Gastroesophageal sphincter (tissue), 3 donors: Measurements from ENCODE around the gene GRID2.

Experiments
- CTCF ChIP-seq, 4 experiments: fragments of 200-600 bp in 2 of 4; fragments of 450-650 bp in 2 of 4; sonication (generic) in 1 of 4; IDR thresholded peaks; one replicate each; pipeline ENCODE4 v1.5.1; 2017 to 2019; ENCODE audit warnings: antibody characterized with exemption in 4 of 4, mild to moderate bottlenecking in 2 of 4, moderate library complexity in 2 of 4
- POLR2A ChIP-seq, 2 donors: fragments of 450-650 bp; IDR thresholded peaks; one replicate each; pipeline ENCODE4 v1.6.1; 2017; ENCODE audit warnings: antibody characterized with exemption in 2 of 2, mild to moderate bottlenecking in 2 of 2, moderate library complexity in 1 of 2

DNA sequence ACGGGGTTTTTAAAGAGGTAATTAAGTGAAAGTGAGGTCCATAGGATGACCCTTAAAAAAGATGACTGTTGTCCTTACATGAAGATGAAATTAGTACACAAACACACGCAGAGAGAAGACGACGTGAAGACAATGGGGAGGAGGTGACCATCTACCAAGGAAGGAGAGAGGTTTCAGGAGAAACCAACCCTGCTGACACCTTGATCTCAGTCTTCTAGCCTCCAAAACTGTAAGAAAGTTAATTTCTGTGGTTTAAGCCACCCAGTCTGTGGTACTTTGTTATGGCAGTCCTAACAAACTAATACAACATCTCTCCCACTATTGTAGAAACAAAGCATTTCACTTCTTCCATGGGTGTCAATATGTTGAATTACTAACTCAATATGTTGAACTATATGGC is 1385.2 kb downstream of the GRID2 start:
- TF ChIP-seq CTCF (IDR thresholded peaks at IDR 0.05) (no peak), POLR2A (IDR thresholded peaks at IDR 0.05) (no peak)
